A673 (cell line): ENCODE results near the gene LCLAT1. TPM values are rescaled to one million over a fixed set of nuclear protein-coding genes. Genes with fewer than 3 reads are reported as not detected.

Source experiments
- BruUV-seq: library from RNA; stranded (reverse); fragments of 400-500 nt; replicated peaks from 2 replicates; lab custom pipeline; 2021; lab: Mats Ljungman, UMichigan
- CTCF ChIA-PET: fragments of 300-600 bp; sonication (Branson Sonifier 250); formaldehyde crosslinking; loops from one replicate; lab custom pipeline; 2022; ENCODE audit warnings: antibody characterized with exemption; lab: Charles Lee
- POLR2A ChIA-PET: fragments of 300-600 bp; sonication (Branson Sonifier 250); formaldehyde crosslinking; loops from one replicate; lab custom pipeline; 2022; ENCODE audit warnings: antibody characterized with exemption; ENCODE audit not compliant: low non-redundant PET; lab: Charles Lee
- DNase-seq: peaks from one replicate; pipeline ENCODE4 v3.0.0-alpha.2; 2015; ENCODE audit warnings: low spot score
- H3K27ac ChIP-seq: fragments of 200-600 bp; sonication (generic); 2 replicates; pipeline ENCODE4 v1.5.1; 2016; ENCODE audit warnings: mixed run types, low read depth, mild to moderate bottlenecking, mixed read lengths, antibody characterized with exemption, low read length; ENCODE audit not compliant: poor library complexity, severe bottlenecking
- H3K27me3 ChIP-seq: fragments of 200-600 bp; sonication (generic); replicated peaks from 2 replicates; pipeline ENCODE4 v1.6.1; 2017; ENCODE audit warnings: mixed run types, low read depth, mild to moderate bottlenecking, mixed read lengths, antibody characterized with exemption, low read length; ENCODE audit not compliant: insufficient read depth, poor library complexity
- H3K36me3 ChIP-seq: fragments of 200-600 bp; sonication (generic); 2 replicates; pipeline ENCODE4 v1.6.1; 2016; ENCODE audit warnings: mixed run types, mild to moderate bottlenecking, mixed read lengths, antibody characterized with exemption, low read length; ENCODE audit not compliant: insufficient read depth, poor library complexity, severe bottlenecking
- H3K4me1 ChIP-seq: fragments of 200-600 bp; sonication (generic); 2 replicates; pipeline ENCODE4 v1.6.1; 2017; ENCODE audit warnings: mixed run types, mild to moderate bottlenecking, mixed read lengths, antibody characterized with exemption, low read length; ENCODE audit not compliant: insufficient read depth, poor library complexity, severe bottlenecking
- H3K4me3 ChIP-seq: fragments of 200-600 bp; sonication (generic); 2 replicates; pipeline ENCODE4 v1.5.1; 2016; ENCODE audit warnings: low read depth, mixed run types, mild to moderate bottlenecking, mixed read lengths, low read length; ENCODE audit not compliant: poor library complexity, severe bottlenecking
- H3K9me3 ChIP-seq: fragments of 200-600 bp; sonication (generic); 2 replicates; pipeline ENCODE4 v1.6.1; 2016; ENCODE audit warnings: mixed run types, low read depth, mild to moderate bottlenecking, mixed read lengths, antibody characterized with exemption, low read length; ENCODE audit not compliant: poor library complexity, severe bottlenecking
- EZH2 ChIP-seq: fragments of 200-600 bp; sonication (generic); IDR thresholded peaks from 2 replicates; pipeline ENCODE4 v1.6.1; 2017; ENCODE audit warnings: borderline replicate concordance, low read depth, mild to moderate bottlenecking, mixed read lengths, antibody characterized with exemption, low read length; ENCODE audit not compliant: poor library complexity, severe bottlenecking
- intact Hi-C: fragments of 100-400 bp; cut with micrococcal nuclease; formaldehyde crosslinking; loops from one replicate; pipeline ENCODE4 v1.10.0; 2022; ENCODE audit not compliant: unreplicated experiment
- total RNA-seq: library from RNA; stranded (reverse); gene quantifications from 2 replicates; pipeline ENCODE4 v1.2.3, GENCODE V29; 2021
- TF ChIP-seq, protein P1 (sequence below): fragments of 300-800, 200-600 bp; sonication (generic); conservative IDR thresholded peaks from 2 replicates; pipeline ENCODE4 v1.5.1; 2017; ENCODE audit warnings: low read depth, mild to moderate bottlenecking, antibody characterized with exemption, low read length, moderate library complexity, mixed read lengths

Gene LCLAT1
- total RNA-seq, 1 experiment from 2014 or later: 35.3 TPM

DNA sequence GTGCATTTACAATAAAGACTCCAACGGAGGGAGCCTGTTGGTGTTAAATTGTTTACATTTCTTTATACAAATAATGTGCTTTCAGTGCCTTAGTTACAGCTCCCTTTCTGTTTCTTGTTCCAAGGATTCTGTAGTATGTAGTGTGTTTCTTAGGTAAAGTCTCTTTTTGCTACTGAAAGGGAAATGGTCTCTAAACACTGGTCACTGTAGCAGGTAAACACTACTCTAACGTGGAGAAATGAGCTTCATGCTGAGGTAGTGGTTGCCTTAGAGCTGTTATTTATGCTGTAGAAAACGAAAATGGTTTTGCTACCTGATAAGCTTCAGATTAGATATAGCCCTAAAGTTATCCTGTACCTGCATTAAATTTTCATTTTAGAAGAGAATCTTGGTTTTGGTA lies 196.6 kb downstream of the LCLAT1 start:
- DNase-seq: no peak
- TF ChIP-seq, protein P1, sequence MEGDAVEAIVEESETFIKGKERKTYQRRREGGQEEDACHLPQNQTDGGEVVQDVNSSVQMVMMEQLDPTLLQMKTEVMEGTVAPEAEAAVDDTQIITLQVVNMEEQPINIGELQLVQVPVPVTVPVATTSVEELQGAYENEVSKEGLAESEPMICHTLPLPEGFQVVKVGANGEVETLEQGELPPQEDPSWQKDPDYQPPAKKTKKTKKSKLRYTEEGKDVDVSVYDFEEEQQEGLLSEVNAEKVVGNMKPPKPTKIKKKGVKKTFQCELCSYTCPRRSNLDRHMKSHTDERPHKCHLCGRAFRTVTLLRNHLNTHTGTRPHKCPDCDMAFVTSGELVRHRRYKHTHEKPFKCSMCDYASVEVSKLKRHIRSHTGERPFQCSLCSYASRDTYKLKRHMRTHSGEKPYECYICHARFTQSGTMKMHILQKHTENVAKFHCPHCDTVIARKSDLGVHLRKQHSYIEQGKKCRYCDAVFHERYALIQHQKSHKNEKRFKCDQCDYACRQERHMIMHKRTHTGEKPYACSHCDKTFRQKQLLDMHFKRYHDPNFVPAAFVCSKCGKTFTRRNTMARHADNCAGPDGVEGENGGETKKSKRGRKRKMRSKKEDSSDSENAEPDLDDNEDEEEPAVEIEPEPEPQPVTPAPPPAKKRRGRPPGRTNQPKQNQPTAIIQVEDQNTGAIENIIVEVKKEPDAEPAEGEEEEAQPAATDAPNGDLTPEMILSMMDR: no peak
- no peak for TF ChIP-seq EZH2
- Histone ChIP-seq H3K4me3 (no peak overlapping the region), H3K27me3 (no peaks in the 10 kb centered on the region), H3K36me3 (no peaks in the 10 kb centered on the region), H3K27ac (no peak overlapping the region), H3K9me3 (no peaks in the 10 kb centered on the region), H3K4me1 (no peaks in the 10 kb centered on the region)
- intact Hi-C loops: no loop called here
- CTCF ChIA-PET: no interaction called here
- no TSS peak for BruUV-seq
- POLR2A ChIA-PET: no interaction called here

DNA sequence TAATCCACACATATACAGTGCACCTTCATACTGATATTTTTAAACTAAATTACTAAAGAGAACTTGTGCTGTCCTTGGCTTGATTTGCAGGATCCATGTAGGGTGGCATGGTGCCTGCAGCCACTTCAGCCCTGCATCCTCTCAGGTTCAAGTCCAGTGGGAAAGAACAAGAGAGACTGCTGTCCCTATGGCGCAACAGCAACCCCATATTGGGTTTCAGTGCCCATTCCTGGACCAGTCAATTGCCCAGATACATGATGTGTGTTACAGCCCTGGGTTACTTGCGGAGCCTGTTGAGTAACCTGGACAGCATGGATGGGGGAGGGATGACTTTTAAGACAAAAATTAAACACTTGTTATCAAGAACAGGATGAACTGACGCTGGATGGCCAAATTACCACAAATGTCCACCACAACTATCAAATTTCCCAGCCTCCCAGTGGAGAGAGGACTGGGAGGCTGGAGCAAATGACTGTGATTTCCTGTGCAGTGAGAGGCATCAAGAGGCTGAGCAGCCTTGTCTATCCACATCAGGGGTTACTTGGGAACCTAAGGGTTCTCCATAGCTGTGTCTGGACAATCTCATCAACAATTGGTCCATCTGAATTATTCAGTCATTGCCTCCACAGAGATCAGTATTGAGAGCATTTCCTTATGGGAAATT lies 198.2 kb downstream of the LCLAT1 start:
- POLR2A ChIA-PET: no interaction called here
- BruUV-seq: no TSS peak
- no peak for DNase-seq
- H3K27me3 ChIP-seq: no peaks in the 10 kb centered on the region
- H3K4me3 ChIP-seq: no peak overlapping the region
- CTCF ChIA-PET: no interaction called here
- H3K4me1 ChIP-seq: no peaks in the 10 kb centered on the region
- H3K27ac ChIP-seq: no peak overlapping the region
- no peak for TF ChIP-seq EZH2
- TF ChIP-seq, protein P1: no peak
- no peaks in the 10 kb centered on the region for H3K36me3 ChIP-seq
- intact Hi-C loops: no loop called here
- no peaks in the 10 kb centered on the region for H3K9me3 ChIP-seq

DNA sequence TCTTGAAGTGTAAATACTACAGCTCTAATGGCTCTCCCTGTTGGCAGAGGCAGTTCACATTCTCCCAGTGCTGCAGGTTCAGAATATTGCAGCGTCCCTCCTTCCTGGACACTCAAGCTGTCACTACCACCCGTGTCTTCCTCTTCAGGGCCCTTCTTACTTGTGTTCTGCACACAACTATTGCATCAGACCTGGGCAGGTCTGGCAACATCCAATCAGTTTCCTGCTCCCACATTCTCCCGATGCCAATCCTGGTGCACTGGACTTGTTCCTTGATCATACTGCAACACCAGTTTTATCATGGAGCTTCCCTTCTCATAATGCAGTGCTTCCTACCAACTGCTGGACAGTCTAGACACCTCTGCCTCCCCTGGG lies 198.7 kb downstream of the LCLAT1 start:
- CTCF ChIA-PET: no interaction called here
- no peak for DNase-seq

More for the DNA sequence above, 198.7 kb downstream of the LCLAT1 start:
- Histone ChIP-seq H3K27me3 (no peaks in the 10 kb centered on the region), H3K4me3 (no peak overlapping the region), H3K36me3 (no peaks in the 10 kb centered on the region), H3K27ac (no peak overlapping the region), H3K4me1 (no peaks in the 10 kb centered on the region), H3K9me3 (no peaks in the 10 kb centered on the region)
- POLR2A ChIA-PET: no interaction called here
- intact Hi-C loops: no loop called here
- no TSS peak for BruUV-seq
- TF ChIP-seq EZH2: no peak
- TF ChIP-seq, protein P1: no peak
